HG03095 (cell line): ENCODE results near the gene UBALD2.

ENCODE experiments used
- ATAC-seq: cut with Tn5 transposase; IDR thresholded peaks from one replicate; pipeline ENCODE4 v1.9.1; 2021; ENCODE audit warnings: moderate library complexity; ENCODE audit not compliant: unreplicated experiment

UBALD2 gene

GRCh38 chr17:76317535-76317934 lies 52.4 kb downstream of the UBALD2 start:
- no peak for ATAC-seq

GRCh38 chr17:76318586-76318985 lies 53.4 kb downstream of the UBALD2 start:
- no peak for ATAC-seq
